CD4-positive, alpha-beta T cell treated with Interleukin-4 for 1 hour (primary cell): ENCODE measurements around the gene EIF2S3B.

Source experiments
- DNase-seq, 2 donors: peaks; one replicate each; pipeline ENCODE4 v3.0.0-alpha.2; 2020 to 2022

EIF2S3B gene

DNA sequence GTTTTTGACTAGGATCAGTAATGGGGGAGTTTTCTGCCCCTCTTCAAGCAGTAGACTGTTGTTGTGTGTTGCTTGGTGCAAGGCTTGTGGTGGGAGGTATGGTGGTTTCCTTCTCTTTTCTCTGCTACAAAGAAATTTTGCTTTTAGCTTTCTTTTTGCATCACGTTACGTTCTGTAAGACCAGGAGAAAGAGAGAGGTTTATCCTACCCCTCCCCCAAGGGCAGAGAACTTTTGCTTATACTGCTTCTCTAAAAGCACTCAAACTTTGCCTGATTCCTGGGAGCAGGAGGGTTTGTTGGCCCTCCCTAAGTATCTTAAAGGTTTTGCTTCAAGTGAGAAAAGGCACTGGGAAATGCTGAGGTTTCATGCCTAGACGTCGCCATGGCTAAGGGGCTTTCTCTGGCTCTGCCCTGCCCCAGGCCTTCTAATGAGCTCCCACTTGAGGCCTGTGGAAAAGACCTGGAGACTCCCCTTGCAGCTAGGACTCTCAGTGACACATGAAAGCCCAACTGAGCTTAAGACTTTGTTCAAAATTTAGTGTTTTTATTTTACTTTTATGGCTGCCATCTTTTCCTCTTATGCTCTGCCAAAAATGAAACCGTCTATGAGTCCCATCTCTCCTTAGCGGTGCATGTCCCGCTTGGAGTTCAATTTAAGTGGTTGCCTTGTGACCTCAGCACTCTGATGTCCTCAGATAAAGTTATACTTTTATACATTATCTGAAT lies 49.2 kb downstream of the EIF2S3B start:
- DNase-seq: peak; percentile 58 to 69

DNA sequence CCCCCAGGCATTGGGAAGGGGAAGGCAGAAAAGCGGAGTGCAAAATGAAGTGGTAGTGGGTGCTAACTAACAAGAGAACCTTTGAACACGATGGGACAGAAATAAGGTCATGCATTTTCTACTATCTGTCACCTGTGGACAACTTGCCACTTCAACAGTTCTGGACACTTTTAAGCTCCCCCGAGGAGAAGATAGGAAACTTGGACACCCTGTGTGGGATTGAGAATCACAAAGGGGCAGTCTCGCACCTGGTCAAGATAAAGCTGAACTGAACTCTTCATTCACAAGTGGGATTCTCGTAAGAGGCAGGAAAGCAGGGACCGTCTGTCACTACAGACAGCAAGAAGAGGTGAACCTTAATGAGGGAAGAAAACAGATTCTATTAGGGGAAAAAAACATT lies 51.6 kb downstream of the EIF2S3B start:
- DNase-seq: no peak

DNA sequence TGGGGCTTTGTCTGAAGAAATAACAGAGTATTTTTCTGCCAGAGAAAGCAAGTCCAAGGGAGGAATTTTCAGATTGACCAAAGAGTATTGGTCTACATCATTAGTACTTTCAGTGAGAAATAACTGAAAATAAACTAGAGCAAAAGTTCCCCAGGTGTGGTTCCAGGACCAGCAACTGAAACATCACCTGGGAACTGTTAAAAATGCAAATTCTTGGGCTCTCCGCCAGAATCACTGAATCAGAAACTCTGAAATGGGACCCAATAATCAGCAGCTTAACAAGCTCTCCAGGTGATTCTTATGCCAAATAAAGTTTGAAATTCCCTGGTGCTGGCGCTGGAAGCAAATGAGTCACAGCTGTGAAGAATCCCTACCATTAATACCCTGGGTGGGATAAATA lies 52.1 kb downstream of the EIF2S3B start:
- no peak for DNase-seq
